Left renal cortex interstitium (tissue), 4 donors: ENCODE measurements around the gene GAB2. TPM values are rescaled to one million over a fixed set of nuclear protein-coding genes. Genes with fewer than 3 reads are reported as not detected.
"Not testable (repeated sequence)": the region's sequence is repeated elsewhere in the genome, so short reads cannot be mapped to it uniquely, and the experiment has no call there.

Experiments used
- DNase-seq, 4 donors: peaks; one replicate each; pipeline ENCODE4 v3.0.0-alpha.2; 2013; ENCODE audit warnings: low read depth in 4 of 4, low spot score in 2 of 4, missing footprints in 1 of 4
- polyA plus RNA-seq, 4 donors: library from polyadenylated mRNA; unstranded; fragments of 120-200 nt; gene quantifications; one replicate each; pipeline ENCODE4 v1.2.1, GENCODE V29; 2013; ENCODE audit not compliant: insufficient read length in 4 of 4

GAB2 gene
- polyA plus RNA-seq, 4 donors = 17.0 to 19.1 (median 18.7) TPM

DNA sequence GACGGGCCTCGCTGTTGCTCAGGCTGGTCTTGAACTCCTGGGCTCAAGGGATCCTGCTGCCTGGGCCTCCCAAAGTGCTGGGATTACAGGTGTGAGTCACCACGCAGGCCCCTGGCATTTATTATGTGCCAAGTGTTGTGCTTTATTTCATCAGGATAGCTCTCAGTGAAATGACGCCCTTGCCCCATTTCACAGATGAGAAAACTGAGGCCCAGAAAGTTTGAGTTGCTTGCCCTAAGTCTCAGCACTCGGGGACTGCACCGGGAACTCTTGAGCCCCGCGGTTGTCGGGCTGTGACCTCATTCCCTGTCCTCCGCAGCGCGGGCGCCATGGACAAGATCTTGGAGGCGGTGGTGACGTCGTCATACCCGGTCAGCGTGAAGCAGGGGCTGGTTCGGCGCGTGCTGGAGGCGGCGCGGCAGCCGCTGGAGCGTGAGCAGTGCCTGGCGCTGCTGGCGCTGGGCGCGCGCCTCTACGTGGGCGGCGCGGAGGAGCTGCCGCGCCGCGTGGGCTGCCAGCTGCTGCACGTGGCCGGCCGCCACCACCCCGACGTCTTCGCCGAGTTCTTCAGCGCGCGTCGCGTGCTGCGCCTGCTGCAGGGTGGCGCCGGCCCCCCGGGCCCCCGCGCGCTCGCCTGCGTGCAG lies 221.6 kb downstream of the GAB2 start:
- DNase-seq = peak in 1 of 4 donors; percentile 23

DNA sequence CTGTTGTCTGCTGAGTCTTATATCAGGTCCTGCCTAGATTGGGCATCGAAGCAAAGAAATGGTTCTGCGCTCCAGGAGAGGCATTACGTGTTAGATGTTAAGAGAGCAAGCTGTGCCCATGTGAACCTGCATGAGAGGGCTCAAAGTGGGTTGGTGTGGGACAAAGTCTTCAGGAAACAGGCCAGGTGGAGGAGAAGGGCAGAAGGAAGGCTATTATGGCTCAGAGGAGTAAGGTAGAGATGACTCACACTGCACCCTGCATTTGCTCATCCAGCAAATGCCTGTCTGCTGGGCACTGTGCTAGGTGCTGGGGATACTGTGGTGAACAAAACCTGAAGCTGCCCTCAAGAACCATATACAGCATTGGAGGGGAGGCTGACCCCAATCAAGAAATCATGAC lies 223.1 kb downstream of the GAB2 start:
- no peak for DNase-seq

DNA sequence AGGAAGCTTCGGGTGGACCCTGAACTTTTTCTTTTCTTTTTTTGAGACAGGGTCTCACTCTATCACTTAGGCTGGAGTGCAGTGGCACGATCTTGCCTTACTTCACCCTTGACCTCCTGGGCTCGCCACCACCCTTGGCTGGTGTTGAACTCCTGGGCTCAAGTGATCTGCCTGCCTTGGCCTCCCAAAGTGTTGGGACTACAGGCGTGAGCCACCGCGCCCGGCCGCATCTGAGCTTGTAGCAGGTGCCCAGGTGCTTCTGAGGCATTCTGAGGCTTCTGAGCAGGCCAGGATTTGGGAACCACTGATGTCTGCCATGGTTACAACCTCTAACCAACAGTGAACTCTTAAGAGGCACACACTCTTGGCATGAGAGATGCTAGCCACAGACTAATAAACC lies 223.8 kb downstream of the GAB2 start:
- no peak for DNase-seq

DNA sequence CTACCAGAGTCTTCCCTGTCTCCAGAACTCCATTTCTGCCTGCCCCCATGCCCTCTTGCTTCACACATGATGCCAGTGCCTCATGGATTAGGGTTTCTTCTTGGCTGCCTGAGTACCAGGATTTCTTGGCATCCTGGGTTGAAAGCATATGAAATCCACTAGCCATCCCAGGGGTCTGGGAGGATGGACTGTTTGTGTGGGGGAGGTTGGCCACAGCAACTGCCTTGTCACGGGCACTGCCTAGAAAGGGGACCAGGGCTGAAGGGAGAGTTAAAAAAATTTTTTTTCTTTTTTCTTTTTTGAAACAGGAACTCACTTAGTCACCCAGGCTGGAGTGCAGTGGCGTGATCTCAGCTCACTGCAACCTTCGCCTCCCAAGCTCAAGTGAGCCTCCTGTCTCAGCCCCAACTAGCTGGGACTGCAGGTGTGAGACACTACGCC lies 224.7 kb downstream of the GAB2 start:
- DNase-seq = no peak

DNA sequence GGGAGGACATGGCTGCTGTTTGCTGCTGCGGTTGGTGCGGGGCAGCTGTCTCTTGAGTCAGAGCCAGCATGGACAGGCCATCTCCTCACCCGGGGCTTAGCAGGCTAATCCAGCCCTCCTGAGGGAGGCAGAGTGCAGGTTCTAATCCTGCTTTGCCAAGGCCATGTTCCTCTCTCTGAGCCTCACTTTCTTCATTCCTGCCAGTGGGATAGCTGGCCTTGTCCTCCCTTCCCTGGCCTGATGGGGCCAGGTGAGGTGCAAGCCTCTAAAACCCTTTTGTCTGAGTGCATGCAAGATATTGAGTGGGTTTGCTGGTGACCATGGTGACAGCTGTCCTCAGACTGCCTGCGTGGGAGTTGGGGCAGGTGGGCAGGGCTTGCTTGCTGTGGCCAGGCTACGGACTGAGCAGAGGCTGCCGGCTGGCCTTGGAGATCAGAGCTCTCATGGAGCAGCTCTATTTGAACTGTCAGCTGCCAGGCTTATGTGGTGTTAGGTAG lies 225.3 kb downstream of the GAB2 start:
- peak in 1 of 4 donors; percentile 17 for DNase-seq

DNA sequence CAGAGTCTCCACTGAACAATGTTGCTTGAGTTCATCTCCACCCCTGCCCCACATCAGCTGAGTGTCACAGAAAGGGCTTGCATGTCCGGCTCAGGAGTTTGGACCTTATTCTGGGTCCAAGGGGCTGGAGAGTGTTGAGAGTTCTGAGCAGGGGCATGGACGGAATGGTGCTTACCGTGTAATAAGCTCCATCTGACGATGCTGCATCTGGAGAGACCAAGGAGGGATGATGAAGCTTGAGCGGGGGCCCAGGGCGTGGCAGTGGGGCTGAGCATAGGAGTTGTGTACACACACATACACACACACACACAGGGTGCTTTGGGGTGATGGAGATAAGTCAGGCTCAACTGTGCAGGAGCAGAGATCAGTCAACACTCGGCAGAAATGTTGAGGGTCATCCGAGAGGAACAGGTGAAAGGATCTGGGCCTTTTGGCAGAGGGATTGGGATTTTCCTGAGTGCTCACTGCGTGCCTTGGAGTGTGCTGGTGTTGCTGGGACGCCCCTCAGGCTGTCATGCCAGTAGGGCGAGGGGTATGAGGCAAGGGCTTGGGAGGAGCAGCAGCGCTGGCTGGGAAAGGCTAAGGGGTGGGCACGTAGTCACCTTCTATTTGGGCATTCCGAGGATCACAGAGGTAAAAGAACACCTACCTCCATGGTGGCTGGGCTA lies 226.6 kb downstream of the GAB2 start:
- DNase-seq = no peak

DNA sequence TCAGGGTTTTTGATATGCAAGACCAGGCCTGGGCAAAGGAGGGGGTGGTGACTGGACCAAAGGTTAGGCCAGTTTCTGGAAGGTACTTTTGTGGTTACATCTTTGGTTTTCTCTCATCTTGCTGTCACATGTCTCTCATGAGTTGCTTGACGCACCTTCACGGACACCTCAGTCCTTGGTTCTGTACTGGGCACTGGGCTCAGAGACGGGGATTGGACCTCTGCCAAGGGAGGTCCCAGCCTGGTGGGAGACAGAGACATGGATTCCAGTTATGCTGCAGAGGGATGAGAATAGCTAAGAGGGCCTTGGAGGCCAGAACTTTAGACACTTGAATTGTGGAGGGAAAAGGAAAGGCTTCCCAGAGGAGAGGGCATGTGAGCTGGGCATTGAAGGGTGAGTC lies 227.2 kb downstream of the GAB2 start:
- no peak for DNase-seq

DNA sequence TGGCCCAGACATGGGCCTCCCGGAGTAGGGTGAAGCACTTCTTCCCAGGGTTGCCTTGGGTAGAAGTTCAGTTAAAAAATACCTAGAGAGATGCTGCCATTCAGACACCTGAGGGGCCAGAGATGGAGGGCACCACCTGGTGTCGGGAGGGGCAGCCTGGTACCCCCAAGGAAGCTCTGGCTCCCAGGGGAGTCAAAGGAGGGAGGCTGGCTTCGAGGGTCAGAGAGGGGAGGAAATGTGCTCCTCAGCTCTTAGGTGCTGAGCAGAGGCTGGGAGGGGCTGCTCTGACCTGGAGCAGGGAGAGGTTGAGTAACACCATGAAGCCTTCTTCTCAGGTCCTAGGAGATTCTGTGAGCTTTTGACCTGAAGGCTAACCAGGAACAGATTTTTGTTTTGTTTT lies 227.8 kb downstream of the GAB2 start:
- DNase-seq = no peak

DNA sequence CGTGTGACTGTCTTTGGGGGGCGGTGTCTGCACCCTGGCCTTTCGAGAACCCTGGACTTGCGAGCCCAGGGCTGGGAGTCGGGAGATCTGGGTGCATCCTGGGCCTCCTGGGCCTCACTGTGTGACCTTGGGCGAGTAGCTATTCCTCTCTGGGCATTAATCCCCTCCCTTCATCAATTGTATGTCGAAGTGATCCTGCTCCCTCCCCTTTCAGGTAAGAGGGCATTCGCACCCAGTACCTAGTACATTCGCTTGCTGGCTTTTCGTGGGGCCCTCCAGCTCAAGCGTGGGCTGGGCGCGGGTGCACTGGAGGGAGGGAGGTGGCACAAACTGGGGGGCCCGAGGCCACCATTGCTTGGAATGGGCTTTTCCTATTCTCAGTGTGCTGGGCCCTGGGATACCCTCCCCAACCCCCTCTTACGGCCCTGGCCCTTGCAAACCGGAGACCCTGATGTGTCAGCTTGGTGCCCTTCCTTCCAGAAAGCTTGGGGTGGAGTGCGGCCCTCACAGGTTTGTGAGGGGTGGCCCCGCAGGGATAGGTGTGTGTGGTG lies 228.4 kb downstream of the GAB2 start:
- DNase-seq = no peak

DNA sequence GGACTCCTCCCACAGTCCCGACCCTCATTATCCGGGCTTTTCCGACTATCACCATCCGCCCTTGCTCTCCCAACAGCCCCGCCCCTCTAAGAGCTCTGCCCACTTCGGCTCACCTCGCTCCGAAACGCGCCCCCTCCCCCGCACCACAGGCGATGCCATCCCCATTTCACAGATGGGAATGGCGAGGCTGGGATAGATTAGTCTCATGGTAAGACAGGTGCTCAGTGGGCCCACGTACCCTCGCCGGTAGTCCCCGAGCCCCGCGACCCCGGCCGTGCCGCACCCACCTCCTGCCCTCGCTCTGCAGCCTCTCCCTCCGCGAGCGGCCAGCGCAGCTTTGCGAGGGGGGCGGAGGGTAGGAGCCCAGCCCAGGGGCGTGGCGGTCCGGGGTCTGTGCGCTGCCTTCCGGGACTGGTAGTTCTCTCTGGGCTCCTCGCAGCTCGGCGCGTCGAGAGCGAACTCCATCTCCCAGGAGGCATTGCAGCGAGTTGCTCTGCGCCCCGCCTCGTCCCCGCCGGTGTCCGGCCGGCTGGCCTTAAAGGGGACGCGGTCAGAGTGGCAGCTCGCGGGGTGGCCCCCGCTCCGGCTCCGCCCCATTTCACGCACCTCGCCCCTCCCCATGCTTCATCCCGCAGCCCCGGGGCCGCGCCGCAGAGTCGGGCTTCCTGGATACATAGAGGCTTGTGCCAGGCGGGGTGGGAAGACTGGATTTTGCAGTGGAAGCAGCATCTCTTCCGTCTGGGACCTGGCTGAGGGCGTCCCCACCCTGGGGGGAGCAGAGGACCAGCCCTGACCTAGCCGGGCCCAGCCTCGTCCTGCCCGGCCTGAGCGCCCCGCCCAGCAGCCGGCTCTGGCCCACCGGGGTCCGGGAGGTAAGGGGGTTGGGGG lies 229.1 kb downstream of the GAB2 start, which contains the start of the genes KCTD21 and USP35:
TSS of gene KCTD21 (minus strand) at position 341 of the 888 bp plus-strand sequence. CDS start 14,072 bp downstream, outside the sequence.
TSS of gene USP35 (plus strand) at position 634 of the 888 bp plus-strand sequence. CDS start 7,327 bp downstream, outside the sequence.
- DNase-seq = peak; percentile 77 to 94 (median 90)

DNA sequence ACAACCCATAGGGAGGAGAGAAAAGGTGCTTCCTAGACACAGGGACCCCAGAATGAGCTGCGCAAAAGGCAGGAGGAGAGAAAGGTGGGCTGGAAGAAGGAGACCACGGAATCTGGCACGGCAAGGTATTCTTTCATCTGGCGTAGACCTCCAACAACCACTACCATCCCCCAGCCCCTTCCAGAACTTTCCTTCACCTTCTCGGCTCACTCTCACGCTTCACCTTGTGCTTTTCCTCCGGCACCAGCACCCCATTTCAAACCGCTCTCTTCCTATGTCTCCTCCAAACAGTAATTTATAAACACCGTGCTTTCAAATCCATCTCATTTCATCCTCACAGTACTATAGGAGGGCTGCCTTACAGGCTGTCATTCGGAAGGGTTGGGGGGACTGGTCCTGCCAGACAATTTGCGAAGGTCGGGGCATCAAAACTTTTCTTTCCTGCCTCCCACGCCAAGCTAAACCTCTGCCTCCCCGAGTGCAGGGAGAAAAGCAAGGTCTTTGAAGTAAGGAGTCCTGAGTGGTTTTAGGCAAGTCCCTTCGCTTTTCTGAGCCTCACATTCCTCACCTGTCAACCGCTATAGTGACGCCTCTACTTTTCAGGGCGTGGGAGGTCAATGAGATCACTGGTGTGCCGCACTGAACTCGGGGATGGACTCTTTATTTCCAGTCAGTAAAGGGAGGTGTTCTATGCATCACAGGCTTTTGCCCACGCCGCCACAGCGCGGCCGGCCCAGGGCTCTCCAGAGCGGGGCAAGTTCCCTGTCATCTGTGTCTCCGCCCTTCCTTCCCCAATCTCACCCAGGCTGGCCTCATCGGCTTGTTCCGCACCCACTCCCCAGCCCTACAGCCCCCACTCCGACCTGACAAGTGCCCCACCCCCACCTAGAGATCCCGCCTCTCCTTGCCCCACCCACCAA lies 230.0 kb downstream of the GAB2 start:
- peak in 1 of 4 donors; percentile 9 for DNase-seq

DNA sequence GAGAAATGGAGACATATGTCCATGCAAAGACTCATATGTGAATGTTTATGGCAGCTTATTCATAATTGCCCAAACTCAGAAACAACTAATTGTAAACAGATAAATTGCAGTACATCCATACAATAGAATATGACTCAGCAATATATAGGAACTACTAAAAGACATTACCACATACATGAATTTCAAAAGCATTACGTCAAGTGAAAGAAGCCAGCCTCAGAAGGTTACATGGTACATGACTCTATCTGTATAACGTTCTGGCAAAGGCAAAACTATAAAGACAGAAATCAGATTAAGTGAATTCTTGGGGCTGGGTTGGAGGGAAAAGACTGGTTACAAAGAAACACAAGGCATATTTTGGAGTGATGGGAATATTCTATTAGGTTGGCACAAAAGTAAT lies 236.4 kb downstream of the GAB2 start:
- no peak for DNase-seq

DNA sequence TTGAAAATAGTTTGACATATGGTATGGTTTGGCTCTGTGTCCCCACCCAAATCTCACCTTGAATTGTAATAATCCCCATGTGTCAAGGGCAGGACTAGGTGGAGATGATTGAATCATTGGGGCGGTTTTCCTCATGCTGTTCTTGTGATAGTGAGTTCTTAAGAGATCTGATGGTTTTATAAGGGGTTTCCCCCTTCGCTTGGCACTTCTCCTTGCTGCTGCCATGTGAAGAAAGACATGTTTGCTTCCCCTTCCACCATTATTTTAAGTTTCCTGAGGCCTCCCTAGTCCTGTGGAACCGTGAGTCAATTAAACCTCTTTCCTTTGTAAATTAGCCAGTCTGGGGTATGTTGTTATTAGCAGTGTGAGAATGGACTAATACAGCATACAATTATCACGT lies 236.9 kb downstream of the GAB2 start:
- DNase-seq = no peak

DNA sequence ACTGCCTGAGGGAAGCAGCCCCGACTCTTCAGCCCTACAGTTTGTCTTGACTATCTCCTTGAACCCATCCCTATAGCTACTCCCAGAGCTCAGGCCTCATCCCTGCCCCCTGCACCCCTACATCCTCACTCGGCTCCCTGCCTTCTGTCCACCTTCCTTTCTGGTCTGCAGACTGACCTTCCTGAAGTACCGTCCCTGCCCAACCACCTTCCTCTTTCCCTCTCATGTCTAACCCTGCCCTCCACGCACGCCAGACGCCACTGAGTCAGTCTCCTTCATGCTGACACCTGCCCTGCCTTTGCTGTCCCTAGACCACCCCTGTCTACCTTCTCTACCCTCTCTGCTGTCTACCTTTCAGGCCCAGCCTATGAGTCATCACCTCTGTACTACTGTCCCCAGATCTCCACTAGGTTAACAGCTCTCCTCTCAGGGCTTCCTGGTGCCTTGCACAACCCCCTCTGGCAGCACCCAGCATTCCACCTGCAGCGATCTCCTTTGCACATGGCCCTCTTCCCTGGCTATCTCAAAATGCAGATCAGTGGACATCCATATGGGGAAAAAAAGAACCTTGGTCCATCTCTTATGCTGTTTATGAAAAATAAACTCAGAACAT lies 238.1 kb downstream of the GAB2 start:
- no peak for DNase-seq

DNA sequence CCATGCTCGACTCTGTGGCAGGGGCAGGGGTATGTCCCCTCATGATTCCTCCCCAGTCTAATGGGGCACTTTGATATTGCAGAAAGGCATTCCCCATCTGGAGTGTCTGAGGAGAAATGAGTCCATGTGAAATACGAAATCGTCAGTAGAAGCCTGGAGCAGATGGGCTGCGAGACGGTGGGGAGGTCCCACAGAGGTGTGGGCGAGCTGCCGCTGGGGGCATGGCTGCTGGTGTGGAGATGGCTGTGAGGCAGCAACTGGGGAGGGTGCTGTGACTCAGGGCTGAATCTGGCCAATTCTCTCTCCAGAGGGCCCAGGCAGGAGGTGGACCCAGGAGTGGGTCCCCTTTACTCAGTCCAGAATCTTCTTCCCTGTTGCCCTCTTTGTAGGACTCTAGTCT lies 240.4 kb downstream of the GAB2 start:
- no peak for DNase-seq

DNA sequence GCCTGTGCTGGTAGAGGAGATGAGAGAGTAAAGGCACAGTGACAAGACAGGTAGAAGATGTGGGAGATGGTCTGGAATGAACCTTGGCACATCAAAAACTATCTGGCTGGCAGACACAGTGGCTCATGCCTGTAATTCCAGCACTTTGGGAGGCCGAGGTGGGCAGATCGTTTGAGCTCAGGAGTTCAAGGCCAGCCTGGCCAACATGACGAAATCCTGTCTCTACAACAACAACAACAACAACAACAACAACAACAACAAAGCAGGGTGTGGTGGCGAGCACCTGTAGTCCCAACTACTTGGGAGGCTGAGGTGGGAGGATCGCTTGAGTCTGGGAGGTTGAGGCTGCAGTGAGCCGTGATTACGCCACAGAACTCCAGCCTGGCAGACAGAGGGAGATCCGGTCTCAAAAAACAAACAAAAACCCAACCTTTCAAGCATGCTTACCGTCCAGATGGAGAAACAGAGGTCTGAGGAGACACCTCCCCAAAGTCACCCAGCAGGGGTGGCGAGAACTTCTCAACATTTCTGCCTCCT lies 240.9 kb downstream of the GAB2 start:
- no peak for DNase-seq

DNA sequence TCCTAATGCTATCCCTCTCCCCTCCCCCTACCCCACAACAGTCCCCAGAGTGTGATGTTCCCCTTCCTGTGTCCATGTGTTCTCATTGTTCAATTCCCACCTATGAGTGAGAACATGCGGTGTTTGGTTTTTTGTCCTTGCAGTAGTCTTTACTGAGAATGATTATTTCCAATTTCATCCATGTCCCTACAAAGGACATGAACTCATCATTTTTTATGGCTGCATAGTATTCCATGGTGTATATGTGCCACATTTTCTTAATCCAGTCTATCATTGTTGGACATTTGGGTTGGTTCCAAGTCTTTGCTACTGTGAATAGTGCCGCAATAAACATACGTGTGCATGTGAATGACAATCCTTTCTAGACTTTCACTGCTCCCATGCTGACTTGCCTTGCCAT lies 241.8 kb downstream of the GAB2 start:
- not testable (repeated sequence) for DNase-seq

DNA sequence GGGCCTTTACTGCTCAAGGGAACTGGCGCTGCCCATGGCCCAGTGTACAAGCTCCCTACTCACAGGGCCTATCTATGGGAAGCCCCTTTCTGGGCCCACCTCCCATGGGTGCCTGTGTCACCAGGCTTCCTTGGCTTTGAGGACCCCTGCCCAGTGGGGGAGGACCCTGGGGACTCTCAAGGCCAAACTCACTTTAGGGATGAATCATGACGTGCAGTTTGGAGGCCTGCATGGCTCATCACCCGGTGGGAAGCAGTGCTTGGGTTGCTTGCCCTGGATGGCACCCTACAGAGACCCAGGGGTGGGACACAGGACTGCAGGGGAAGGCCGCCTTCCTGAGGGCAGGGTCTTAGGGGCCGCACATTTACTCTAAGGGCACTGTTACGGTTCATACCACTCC lies 245.7 kb downstream of the GAB2 start:
- no peak for DNase-seq
